WTC11 (cell line): ENCODE results near the gene CTPS2. TPM values are rescaled to one million over a fixed set of nuclear protein-coding genes. Genes with fewer than 3 reads are reported as not detected.

Source experiments
- ATAC-seq: fragments of 200-7000 bp; cut with Tn5 transposase; 2 replicates; pipeline ENCODE4 v1.10.0; 2021; ENCODE audit warnings: mild to moderate bottlenecking, moderate library complexity
- CTCF ChIA-PET: fragments of 300-600 bp; sonication (Branson Sonifier 250); formaldehyde crosslinking; loops from one replicate; lab custom pipeline; 2021; ENCODE audit warnings: antibody characterized with exemption; lab: Charles Lee
- POLR2A ChIA-PET: fragments of 350-600 bp; sonication (Branson Sonifier 250); formaldehyde crosslinking; loops from one replicate; lab custom pipeline; 2021; ENCODE audit warnings: antibody characterized with exemption; lab: Charles Lee
- DNase-seq: peaks from one replicate; pipeline ENCODE4 v3.0.0; 2021; ENCODE audit warnings: low spot score
- H3K27ac Mint-ChIP-seq: 2 replicates; pipeline ENCODE4 v1.8.0; 2021; ENCODE audit warnings: mixed read lengths
- H3K27me3 Mint-ChIP-seq: 2 replicates; pipeline ENCODE4 v1.8.0; 2021; ENCODE audit warnings: low read depth, mild to moderate bottlenecking, moderate library complexity, mixed read lengths
- H3K36me3 Mint-ChIP-seq: 2 replicates; pipeline ENCODE4 v1.8.0; 2021; ENCODE audit warnings: mixed read lengths
- H3K4me1 Mint-ChIP-seq: 2 replicates; pipeline ENCODE4 v1.8.0; 2022; ENCODE audit warnings: mixed read lengths
- H3K4me3 Mint-ChIP-seq: 2 replicates; pipeline ENCODE4 v1.8.0; 2021; ENCODE audit warnings: mild to moderate bottlenecking, moderate library complexity, mixed read lengths
- H3K9me3 Mint-ChIP-seq: 2 replicates; pipeline ENCODE4 v1.8.0; 2021; ENCODE audit warnings: mixed read lengths
- AR ChIP-seq: fragments of 250-450 bp; sonication (Bioruptor Pico); IDR thresholded peaks from 2 replicates; pipeline ENCODE4 v1.9.0; 2021; ENCODE audit warnings: mild to moderate bottlenecking
- ATF6 ChIP-seq: sonication (generic); formaldehyde crosslinking; IDR thresholded peaks from 2 replicates; pipeline ENCODE4 v1.8.1; 2023; ENCODE audit warnings: mild to moderate bottlenecking, missing genetic modification reagents
- CDX4 ChIP-seq: fragments of 250-450 bp; sonication (Bioruptor Pico); IDR thresholded peaks from 2 replicates; pipeline ENCODE4 v1.9.0; 2021; ENCODE audit warnings: moderate library complexity, mild to moderate bottlenecking, inconsistent platforms, borderline replicate concordance
- E2F4 ChIP-seq: sonication (generic); formaldehyde crosslinking; IDR thresholded peaks from 2 replicates; pipeline ENCODE4 v1.8.1; 2022; ENCODE audit warnings: low read depth, mild to moderate bottlenecking, moderate library complexity, missing genetic modification reagents, borderline replicate concordance
- GRHL2 ChIP-seq: fragments of 250-450 bp; sonication (Bioruptor Pico); IDR thresholded peaks from 2 replicates; pipeline ENCODE4 v1.8.0; 2022; ENCODE audit warnings: mild to moderate bottlenecking, moderate library complexity; ENCODE audit not compliant: insufficient replicate concordance, severe bottlenecking
- KAT7 ChIP-seq: sonication (generic); formaldehyde crosslinking; IDR thresholded peaks from 2 replicates; pipeline ENCODE4 v1.8.1; 2023; ENCODE audit warnings: missing genetic modification reagents, mild to moderate bottlenecking, borderline replicate concordance
- MXD4 ChIP-seq: fragments of 250-450 bp; sonication (Bioruptor Pico); IDR thresholded peaks from 2 replicates; pipeline ENCODE4 v1.8.0; 2021; ENCODE audit warnings: mild to moderate bottlenecking, moderate library complexity, borderline replicate concordance
- NFATC4 ChIP-seq: fragments of 250-450 bp; sonication (Bioruptor Pico); IDR thresholded peaks from 2 replicates; pipeline ENCODE4 v1.9.0; 2021; ENCODE audit warnings: mild to moderate bottlenecking
- NFYB ChIP-seq: sonication (generic); formaldehyde crosslinking; conservative IDR thresholded peaks from 2 replicates; pipeline ENCODE4 v1.8.0; 2022; ENCODE audit warnings: low read depth, missing genetic modification reagents
- RORB ChIP-seq: fragments of 250-450 bp; sonication (Bioruptor Pico); IDR thresholded peaks from 2 replicates; pipeline ENCODE4 v1.9.0; 2021; ENCODE audit warnings: mild to moderate bottlenecking
- SMAD4 ChIP-seq: sonication (generic); formaldehyde crosslinking; IDR thresholded peaks from 2 replicates; pipeline ENCODE4 v1.8.0; 2022; ENCODE audit warnings: mild to moderate bottlenecking, missing genetic modification reagents
- ZBTB21 ChIP-seq: sonication (generic); formaldehyde crosslinking; IDR thresholded peaks from 2 replicates; pipeline ENCODE4 v1.8.1; 2023; ENCODE audit warnings: mild to moderate bottlenecking, missing genetic modification reagents, borderline replicate concordance
- ZNF121 ChIP-seq: sonication (generic); formaldehyde crosslinking; IDR thresholded peaks from 2 replicates; pipeline ENCODE4 v1.8.0; 2023; ENCODE audit warnings: missing genetic modification reagents
- ZNF219 ChIP-seq: sonication (generic); formaldehyde crosslinking; IDR thresholded peaks from 2 replicates; pipeline ENCODE4 v1.8.0; 2023; ENCODE audit warnings: missing genetic modification reagents, mild to moderate bottlenecking, borderline replicate concordance
- ZNF317 ChIP-seq: sonication (generic); formaldehyde crosslinking; IDR thresholded peaks from 2 replicates; pipeline ENCODE4 v1.8.1; 2023; ENCODE audit warnings: low read depth, mild to moderate bottlenecking, moderate library complexity, missing genetic modification reagents, borderline replicate concordance
- ZNF416 ChIP-seq: fragments of 250-450 bp; sonication (Bioruptor Pico); IDR thresholded peaks from 2 replicates; pipeline ENCODE4 v1.9.0; 2021; ENCODE audit warnings: mild to moderate bottlenecking, inconsistent platforms
- ZSCAN18 ChIP-seq: fragments of 250-450 bp; sonication (Bioruptor Pico); IDR thresholded peaks from 2 replicates; pipeline ENCODE4 v2.1.2; 2022; ENCODE audit warnings: mild to moderate bottlenecking, moderate library complexity
- total RNA-seq: library from RNA; stranded (reverse); gene quantifications from 3 replicates; pipeline ENCODE4 v1.2.3, GENCODE V29; 2021

The CTPS2 gene
- total RNA-seq, 1 experiment from 2014 or later = 23.2 TPM

GRCh38 chrX:16745102-16745501 is 32.6 kb upstream of the CTPS2 start (continued):
- no peak for TF ChIP-seq AR
- TF ChIP-seq MXD4 (CRISPR knock-in tag) = no peak
- TF ChIP-seq CDX4 (CRISPR knock-in tag) = no peak
- no peak for TF ChIP-seq E2F4 (CRISPR knock-in tag)
- no peak for TF ChIP-seq RORB
- TF ChIP-seq ZBTB21 (CRISPR knock-in tag) = no peak
- TF ChIP-seq NFYB (CRISPR knock-in tag) = no peak
- no peak for TF ChIP-seq ZNF317 (CRISPR knock-in tag)
- no peak for TF ChIP-seq ZNF219

GRCh38 chrX:16743604-16744325 is 31.3 kb upstream of the CTPS2 start:
- no peaks in the 10 kb centered on the region for H3K27me3 Mint-ChIP-seq
- TF ChIP-seq SMAD4 (no peak), ZNF121 (CRISPR knock-in tag) (no peak), KAT7 (CRISPR knock-in tag) (no peak), ATF6 (CRISPR knock-in tag) (no peak), ZNF416 (CRISPR knock-in tag) (no peak), E2F4 (CRISPR knock-in tag) (no peak), GRHL2 (no peak), ZSCAN18 (CRISPR knock-in tag) (no peak), NFATC4 (CRISPR knock-in tag) (no peak)
- H3K4me3 Mint-ChIP-seq = no peak overlapping the region
- DNase-seq (no peak), ATAC-seq (no peak)
- ChIA-PET POLR2A (no interaction called here), CTCF (interaction anchor here (1.0 kb wide), 1 partner anchor 19 kb away, joined by 3 read pairs; no protein-coding TSS in a partner anchor)
- H3K36me3 Mint-ChIP-seq = peaks cover 35% of the 10 kb centered on the region
- no peak overlapping the region for H3K27ac Mint-ChIP-seq
- no peaks in the 10 kb centered on the region for H3K9me3 Mint-ChIP-seq
- H3K4me1 Mint-ChIP-seq = no peaks in the 10 kb centered on the region
